Measurements from ENCODE around the gene MTARC1.

GRCh38 chr1:220828950-220829586, 42.4 kb downstream of the MTARC1 start:
- TF ChIP-seq GATA3 (IDR thresholded peaks at IDR 0.05; ENCODE audit: low read depth, low read length) (no peak), GATA2 (IDR thresholded peaks at IDR 0.05; ENCODE audit: low read depth, low read length) (no peak)
